Measurements from ENCODE around the gene ALKBH8.

DNA sequence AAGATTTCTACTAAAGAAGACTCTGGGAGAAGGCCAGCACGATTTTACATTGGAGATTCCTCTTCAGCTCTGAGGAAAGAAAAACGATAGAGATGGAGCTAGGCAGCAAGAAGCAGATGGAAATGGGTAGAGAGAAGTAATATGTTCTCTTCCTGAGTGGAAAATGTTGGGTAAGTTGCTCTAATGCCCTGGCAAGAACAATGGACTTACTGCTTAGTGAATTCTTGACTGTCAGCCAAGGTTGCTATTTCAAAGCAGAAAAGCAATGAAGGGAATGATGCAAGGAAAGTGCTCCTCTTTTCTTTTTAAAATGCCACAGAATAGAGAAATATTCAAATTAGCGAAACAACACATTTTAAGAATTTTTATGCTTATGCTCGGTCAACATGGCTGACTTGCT is 69.5 kb downstream of the ALKBH8 start:
- TF ChIP-seq, protein P1, sequence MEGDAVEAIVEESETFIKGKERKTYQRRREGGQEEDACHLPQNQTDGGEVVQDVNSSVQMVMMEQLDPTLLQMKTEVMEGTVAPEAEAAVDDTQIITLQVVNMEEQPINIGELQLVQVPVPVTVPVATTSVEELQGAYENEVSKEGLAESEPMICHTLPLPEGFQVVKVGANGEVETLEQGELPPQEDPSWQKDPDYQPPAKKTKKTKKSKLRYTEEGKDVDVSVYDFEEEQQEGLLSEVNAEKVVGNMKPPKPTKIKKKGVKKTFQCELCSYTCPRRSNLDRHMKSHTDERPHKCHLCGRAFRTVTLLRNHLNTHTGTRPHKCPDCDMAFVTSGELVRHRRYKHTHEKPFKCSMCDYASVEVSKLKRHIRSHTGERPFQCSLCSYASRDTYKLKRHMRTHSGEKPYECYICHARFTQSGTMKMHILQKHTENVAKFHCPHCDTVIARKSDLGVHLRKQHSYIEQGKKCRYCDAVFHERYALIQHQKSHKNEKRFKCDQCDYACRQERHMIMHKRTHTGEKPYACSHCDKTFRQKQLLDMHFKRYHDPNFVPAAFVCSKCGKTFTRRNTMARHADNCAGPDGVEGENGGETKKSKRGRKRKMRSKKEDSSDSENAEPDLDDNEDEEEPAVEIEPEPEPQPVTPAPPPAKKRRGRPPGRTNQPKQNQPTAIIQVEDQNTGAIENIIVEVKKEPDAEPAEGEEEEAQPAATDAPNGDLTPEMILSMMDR (IDR thresholded peaks at IDR 0.05): no peak
- TF ChIP-seq POLR2A (IDR thresholded peaks at IDR 0.05): no peak
